G401 (cell line): Measurements from ENCODE around the gene RHBDL2. TPM values are rescaled to one million over a fixed set of nuclear protein-coding genes. Genes with fewer than 3 reads are reported as not detected.
A peak's percentile ranks its signal among the peaks of the same experiment; 100 is the strongest.
"Not testable (repeated sequence)": the region's sequence is repeated elsewhere in the genome, so short reads cannot be mapped to it uniquely, and the experiment has no call there.

Experiments used
- DNase-seq: peaks from one replicate; pipeline ENCODE4 v3.0.0-alpha.2; 2015; ENCODE audit warnings: low spot score
- in situ Hi-C: cut with HindIII; loops from 2 replicates; pipeline ENCODE4 v1.10.0; 2016; ENCODE audit warnings: low sequenced_read_pairs, mixed read lengths
- total RNA-seq: library from RNA; depleted of rRNA; stranded (reverse); fragments of >200 nt; shearing (Covaris generic); gene quantifications from 2 replicates; pipeline ENCODE4 v1.2.3, GENCODE V29; 2014

Gene RHBDL2
- total RNA-seq, 1 experiment from 2014 or later = 4.5 TPM

- in situ Hi-C loops = no loop called here
Observed at GRCh38 chr1:38940339-38941047, 1.1 kb downstream of the RHBDL2 start.

GRCh38 chr1:38938722-38939260, 2.8 kb downstream of the RHBDL2 start:
- in situ Hi-C loops = no loop called here
- no peak for DNase-seq

More at GRCh38 chr1:38940339-38941047, 1.1 kb downstream of the RHBDL2 start:
- DNase-seq = no peak

GRCh38 chr1:38932571-38932970, 9.1 kb downstream of the RHBDL2 start:
- DNase-seq = no peak
- in situ Hi-C loops = no loop called here

- in situ Hi-C loops = no loop called here
- DNase-seq = peak; percentile 9
Observed at GRCh38 chr1:38929476-38929875, 12.2 kb downstream of the RHBDL2 start.

- no peak for DNase-seq
- in situ Hi-C loops = no loop called here
Observed at GRCh38 chr1:38929054-38929453, 12.6 kb downstream of the RHBDL2 start.

- in situ Hi-C loops = no loop called here
- no peak for DNase-seq
Observed at GRCh38 chr1:38926091-38926490, 15.5 kb downstream of the RHBDL2 start.

- in situ Hi-C loops = no loop called here
- DNase-seq = no peak
Observed at GRCh38 chr1:38925391-38925790, 16.2 kb downstream of the RHBDL2 start.

- DNase-seq = no peak
- in situ Hi-C loops = no loop called here
Observed at GRCh38 chr1:38923607-38924006, 18.0 kb downstream of the RHBDL2 start.

GRCh38 chr1:38919130-38919529, 22.5 kb downstream of the RHBDL2 start:
- no peak for DNase-seq
- in situ Hi-C loops = no loop called here

GRCh38 chr1:38918568-38918967, 23.1 kb downstream of the RHBDL2 start:
- DNase-seq = no peak
- in situ Hi-C loops = no loop called here

- in situ Hi-C loops = no loop called here
- no peak for DNase-seq
Observed at GRCh38 chr1:38917772-38918171, 23.9 kb downstream of the RHBDL2 start.

GRCh38 chr1:38917337-38917736, 24.3 kb downstream of the RHBDL2 start:
- no peak for DNase-seq
- in situ Hi-C loops = no loop called here

- in situ Hi-C loops = no loop called here
- no peak for DNase-seq
Observed at GRCh38 chr1:38915352-38915948, 26.2 kb downstream of the RHBDL2 start.

- DNase-seq = not testable (repeated sequence)
Observed at GRCh38 chr1:38914908-38915307, 26.7 kb downstream of the RHBDL2 start.

GRCh38 chr1:38908821-38909220, 32.8 kb downstream of the RHBDL2 start:
- peak; percentile 91 for DNase-seq
- in situ Hi-C loops = no loop called here

More at GRCh38 chr1:38914908-38915307, 26.7 kb downstream of the RHBDL2 start:
- in situ Hi-C loops = not testable (repeated sequence)

GRCh38 chr1:38905985-38906384, 35.6 kb downstream of the RHBDL2 start:
- DNase-seq = no peak
- in situ Hi-C loops = no loop called here

- in situ Hi-C loops = no loop called here
- no peak for DNase-seq
Observed at GRCh38 chr1:38899560-38899959, 42.1 kb downstream of the RHBDL2 start.

- no peak for DNase-seq
- in situ Hi-C loops = no loop called here
Observed at GRCh38 chr1:38898653-38899230, 42.9 kb downstream of the RHBDL2 start.

GRCh38 chr1:38896169-38896568, 45.5 kb downstream of the RHBDL2 start:
- in situ Hi-C loops = no loop called here
- no peak for DNase-seq

- in situ Hi-C loops = no loop called here
- DNase-seq = no peak
Observed at GRCh38 chr1:38892976-38893375, 48.7 kb downstream of the RHBDL2 start.
